Activated naive CD4-positive, alpha-beta T cell treated with anti-CD3 and anti-CD28 coated beads, Interleukin-2, amount 50 U/mL, for 24 hours (primary cell): ENCODE results near the gene ABCA5.
"Not testable (repeated sequence)": the region's sequence is repeated elsewhere in the genome, so short reads cannot be mapped to it uniquely, and the experiment has no call there.

Source experiments
- H3K27ac Mint-ChIP-seq: one replicate; pipeline ENCODE4 v1.8.0; 2021; ENCODE audit warnings: mild to moderate bottlenecking, mixed read lengths
- H3K27me3 Mint-ChIP-seq: one replicate; pipeline ENCODE4 v1.8.0; 2021; ENCODE audit warnings: mixed read lengths
- H3K36me3 Mint-ChIP-seq: one replicate; pipeline ENCODE4 v1.8.0; 2021; ENCODE audit warnings: mixed read lengths
- H3K4me1 Mint-ChIP-seq: one replicate; pipeline ENCODE4 v1.8.0; 2021; ENCODE audit warnings: mixed read lengths
- H3K4me3 Mint-ChIP-seq: one replicate; pipeline ENCODE4 v1.8.0; 2021; ENCODE audit warnings: mild to moderate bottlenecking, mixed read lengths
- H3K9me3 Mint-ChIP-seq: one replicate; pipeline ENCODE4 v1.8.0; 2021; ENCODE audit warnings: mixed read lengths

The ABCA5 gene

DNA sequence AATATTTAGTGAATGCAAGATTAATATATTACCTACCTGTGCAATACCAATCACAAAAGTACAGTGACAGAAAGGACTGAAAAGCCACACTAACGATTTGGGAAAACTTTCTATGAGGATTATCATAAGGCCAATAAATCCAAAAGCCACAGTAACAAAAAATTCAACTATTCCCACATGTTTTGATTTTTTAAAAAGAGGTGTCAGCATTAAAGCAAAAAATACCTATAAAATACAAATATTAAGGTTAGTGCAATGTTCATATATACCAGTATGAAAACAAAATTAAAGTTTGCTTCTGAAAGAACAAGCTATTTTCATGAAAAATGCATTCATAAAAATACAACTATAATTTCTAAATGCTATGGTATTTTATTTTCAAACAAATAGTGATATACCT, 24.3 kb downstream of the ABCA5 start:
- Mint-ChIP-seq H3K4me3 (no peak overlapping the region), H3K27me3 (no peaks in the 10 kb centered on the region), H3K9me3 (no peaks in the 10 kb centered on the region), H3K27ac (no peak overlapping the region), H3K36me3 (peaks cover 13% of the 10 kb centered on the region), H3K4me1 (no peaks in the 10 kb centered on the region)

DNA sequence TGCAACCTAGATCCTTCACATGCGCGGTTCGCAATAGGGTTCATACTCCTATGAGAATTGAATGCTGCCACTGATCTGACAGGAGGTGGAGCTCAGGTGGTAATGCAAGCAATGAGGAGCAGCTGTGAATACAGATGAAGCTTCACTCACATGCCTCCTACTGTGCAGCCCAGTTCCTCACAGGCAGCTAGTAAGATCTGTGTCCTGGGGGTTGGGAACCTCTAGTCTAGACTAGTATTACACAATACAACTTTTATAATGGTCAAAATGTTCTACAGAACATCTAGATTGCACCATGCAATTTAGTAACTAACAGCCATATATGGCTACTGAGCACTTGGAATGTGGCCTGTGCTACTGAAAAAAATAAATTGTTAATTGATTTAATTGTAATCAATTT, 26.7 kb downstream of the ABCA5 start:
- H3K27me3 Mint-ChIP-seq: no peaks in the 10 kb centered on the region
- no peak overlapping the region for H3K27ac Mint-ChIP-seq
- H3K4me1 Mint-ChIP-seq: no peaks in the 10 kb centered on the region
- no peak overlapping the region for H3K4me3 Mint-ChIP-seq
- peaks cover 15% of the 10 kb centered on the region for H3K36me3 Mint-ChIP-seq
- no peaks in the 10 kb centered on the region for H3K9me3 Mint-ChIP-seq

DNA sequence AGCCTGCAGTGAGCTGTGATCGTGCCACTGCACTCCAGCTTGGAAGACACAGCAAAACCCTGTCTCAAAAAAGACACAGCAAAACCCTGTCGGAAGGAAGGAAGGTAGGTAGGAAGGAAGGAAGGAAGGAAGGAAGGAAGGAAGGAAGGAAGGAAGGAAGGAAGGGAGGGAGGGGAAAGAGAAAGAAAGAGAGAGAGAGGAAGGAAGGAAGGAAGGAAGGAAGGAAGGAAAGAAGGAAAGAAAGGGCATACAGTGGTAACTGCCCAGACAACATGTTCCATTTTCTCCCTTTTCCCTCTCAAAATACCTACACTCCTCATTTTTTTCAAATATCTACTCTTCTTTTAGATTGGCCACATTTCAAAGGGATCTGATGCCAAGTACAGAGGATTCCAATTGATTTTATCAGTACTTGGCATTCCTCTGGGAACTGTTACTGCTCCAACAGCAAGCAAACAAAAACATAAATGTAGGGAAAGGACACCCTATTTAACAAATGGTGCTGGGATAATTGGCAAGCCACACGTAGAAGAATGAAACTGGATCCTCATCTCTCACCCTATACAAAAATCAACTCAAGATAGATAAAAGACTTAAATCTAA, 28.7 kb downstream of the ABCA5 start:
- Mint-ChIP-seq H3K36me3 (peaks cover 18% of the 10 kb centered on the region), H3K27ac (peak overlapping the region; percentile 30)
- H3K27me3 Mint-ChIP-seq, H3K4me1 Mint-ChIP-seq, H3K4me3 Mint-ChIP-seq, H3K9me3 Mint-ChIP-seq: not testable (repeated sequence)

DNA sequence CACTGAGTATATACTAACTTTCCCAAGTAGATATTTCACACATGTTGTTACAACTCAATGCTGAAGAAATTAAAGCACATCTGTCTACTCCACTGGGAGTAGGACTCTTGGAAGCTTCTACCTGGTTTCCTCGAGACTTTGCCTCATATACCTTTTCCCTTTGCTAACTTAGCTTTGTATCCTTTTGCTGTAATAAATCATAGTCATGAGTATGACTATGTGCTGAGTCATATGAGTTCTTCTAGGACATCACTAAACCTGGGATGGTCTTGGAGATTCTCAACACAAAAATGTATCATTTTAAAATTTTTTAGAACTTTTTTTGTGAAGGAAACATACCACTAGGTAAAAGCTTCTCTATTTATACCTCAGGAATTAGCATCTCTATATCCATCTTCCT, 39.8 kb downstream of the ABCA5 start:
- no peak overlapping the region for H3K27ac Mint-ChIP-seq
- no peaks in the 10 kb centered on the region for H3K9me3 Mint-ChIP-seq
- no peak overlapping the region for H3K4me3 Mint-ChIP-seq
- no peaks in the 10 kb centered on the region for H3K4me1 Mint-ChIP-seq
- H3K27me3 Mint-ChIP-seq: no peaks in the 10 kb centered on the region
- H3K36me3 Mint-ChIP-seq: peaks cover 32% of the 10 kb centered on the region

DNA sequence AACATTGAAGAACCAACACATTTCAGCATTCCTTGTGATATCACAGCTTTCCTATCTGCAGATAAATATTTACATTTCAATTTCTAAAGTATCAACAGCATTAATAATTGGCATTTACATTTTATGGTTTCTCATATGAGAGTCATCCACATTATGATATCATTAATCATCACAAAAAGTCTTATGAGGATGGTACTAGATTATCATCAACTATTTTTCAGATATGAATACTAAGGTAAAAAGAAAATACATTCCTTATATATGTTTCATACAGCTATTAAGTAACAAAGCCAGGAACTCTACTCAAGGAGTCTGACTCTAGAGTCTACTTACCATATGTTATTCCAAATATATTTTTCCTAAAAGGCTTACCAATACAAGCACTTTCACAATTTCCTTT, 40.7 kb downstream of the ABCA5 start:
- Mint-ChIP-seq H3K4me1 (no peaks in the 10 kb centered on the region), H3K27me3 (no peaks in the 10 kb centered on the region), H3K9me3 (no peaks in the 10 kb centered on the region), H3K27ac (no peak overlapping the region), H3K36me3 (peaks cover 35% of the 10 kb centered on the region), H3K4me3 (no peak overlapping the region)

DNA sequence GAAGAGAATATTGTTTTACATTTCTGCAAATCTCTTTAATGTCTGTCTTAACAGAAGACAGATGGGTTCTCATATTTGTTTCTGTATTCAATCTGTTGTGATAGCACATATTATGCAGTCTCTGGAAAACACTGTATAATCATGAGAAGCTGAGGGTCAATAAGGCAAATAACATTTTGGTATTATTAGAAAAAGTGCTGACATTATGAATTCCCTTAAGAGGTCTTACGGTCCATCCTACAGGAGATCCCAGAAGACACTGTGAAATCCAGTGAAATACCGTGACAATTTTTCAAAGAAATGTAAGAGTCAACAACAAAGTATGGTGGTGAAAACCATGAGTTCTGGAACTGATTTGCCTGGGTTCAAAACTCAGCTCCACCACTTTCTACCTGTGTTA, 42.3 kb downstream of the ABCA5 start:
- H3K27ac Mint-ChIP-seq: no peak overlapping the region
- no peaks in the 10 kb centered on the region for H3K4me1 Mint-ChIP-seq
- no peaks in the 10 kb centered on the region for H3K9me3 Mint-ChIP-seq
- peaks cover 37% of the 10 kb centered on the region for H3K36me3 Mint-ChIP-seq
- no peaks in the 10 kb centered on the region for H3K27me3 Mint-ChIP-seq
- H3K4me3 Mint-ChIP-seq: no peak overlapping the region

DNA sequence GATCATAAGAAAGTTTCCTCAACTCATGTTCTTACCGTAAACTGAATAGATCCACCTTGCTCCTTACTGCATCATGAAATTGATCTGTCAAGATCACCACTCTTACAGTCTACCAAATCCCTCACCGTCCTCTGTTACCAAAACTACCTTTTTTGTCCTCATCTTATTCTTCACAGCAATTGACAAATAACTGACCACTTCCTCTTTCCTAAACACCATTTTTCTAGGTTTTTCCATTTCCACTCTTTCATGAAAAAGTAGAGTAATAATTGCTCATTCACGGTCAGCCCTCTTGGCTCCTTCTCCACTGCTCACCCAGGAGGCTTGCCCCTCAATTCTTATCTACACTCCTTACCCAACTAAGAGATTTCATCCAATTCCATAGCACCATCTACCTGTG, 44.9 kb downstream of the ABCA5 start:
- peaks cover 36% of the 10 kb centered on the region for H3K36me3 Mint-ChIP-seq

DNA sequence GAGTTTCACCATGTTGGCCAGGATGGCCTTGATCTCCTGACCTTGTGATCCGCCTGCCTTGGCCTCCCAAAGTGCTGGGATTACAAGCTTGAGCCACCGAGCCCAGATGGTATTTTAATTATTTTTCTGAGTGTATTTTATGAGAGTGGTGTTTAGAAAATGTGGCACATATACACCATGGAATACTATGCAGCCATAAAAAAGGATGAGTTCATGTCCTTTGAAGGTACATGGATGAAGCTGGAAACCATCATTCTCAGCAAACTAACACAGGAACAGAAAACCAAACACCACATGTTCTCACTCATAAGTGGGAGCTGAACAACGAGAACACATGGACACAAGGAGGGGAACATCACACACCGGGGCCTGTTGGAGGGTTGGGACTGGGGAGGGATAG, 50.7 kb downstream of the ABCA5 start:
- H3K27ac Mint-ChIP-seq, H3K27me3 Mint-ChIP-seq, H3K4me1 Mint-ChIP-seq, H3K9me3 Mint-ChIP-seq, H3K4me3 Mint-ChIP-seq: not testable (repeated sequence)
- H3K36me3 Mint-ChIP-seq: peaks cover 26% of the 10 kb centered on the region

More for the DNA sequence above, 44.9 kb downstream of the ABCA5 start:
- Mint-ChIP-seq H3K27ac (peak overlapping the region; percentile 5), H3K4me1 (no peaks in the 10 kb centered on the region), H3K9me3 (no peaks in the 10 kb centered on the region), H3K27me3 (no peaks in the 10 kb centered on the region), H3K4me3 (no peak overlapping the region)

DNA sequence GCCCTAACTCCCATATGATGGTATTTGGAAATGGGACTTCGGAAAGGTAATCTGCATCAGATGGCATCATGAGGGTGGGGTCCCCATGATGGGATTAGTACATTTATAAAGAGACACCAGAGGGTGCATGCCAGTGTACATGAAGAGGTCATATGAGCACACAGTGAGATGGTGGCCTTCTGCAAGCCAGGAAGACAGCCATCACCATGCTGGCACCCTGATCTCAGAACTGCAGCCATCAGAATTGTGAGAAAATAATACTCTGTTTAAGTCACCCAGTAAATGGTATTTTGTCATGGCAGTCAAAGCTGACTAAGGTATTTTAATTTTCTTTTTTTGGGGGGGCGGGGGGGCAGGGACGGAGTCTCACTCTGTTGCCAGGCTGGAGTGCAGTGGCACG, 51.2 kb downstream of the ABCA5 start:
- no peaks in the 10 kb centered on the region for H3K27me3 Mint-ChIP-seq
- no peaks in the 10 kb centered on the region for H3K4me1 Mint-ChIP-seq
- peaks cover 25% of the 10 kb centered on the region for H3K36me3 Mint-ChIP-seq
- no peaks in the 10 kb centered on the region for H3K9me3 Mint-ChIP-seq
- no peak overlapping the region for H3K4me3 Mint-ChIP-seq
- no peak overlapping the region for H3K27ac Mint-ChIP-seq

DNA sequence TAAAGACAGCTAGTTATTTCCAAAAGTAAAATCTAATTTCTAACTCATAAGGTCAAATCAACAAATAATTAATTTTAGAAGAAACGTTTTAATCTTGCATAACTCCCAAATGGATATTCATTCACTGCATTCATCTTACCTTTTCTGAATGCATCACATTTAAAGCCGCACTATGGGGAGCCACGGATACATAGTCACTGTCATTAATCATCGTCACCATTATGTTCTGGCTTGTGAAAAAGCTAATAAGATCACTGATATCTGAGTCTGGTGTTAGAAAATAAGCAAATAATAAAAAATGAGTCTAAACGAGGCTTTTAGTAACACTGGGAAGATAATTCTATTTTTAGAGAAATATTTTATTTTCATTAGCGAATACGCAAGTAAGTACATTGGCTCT, 55.9 kb downstream of the ABCA5 start:
- Mint-ChIP-seq H3K27me3 (no peaks in the 10 kb centered on the region), H3K4me1 (no peaks in the 10 kb centered on the region), H3K4me3 (no peak overlapping the region), H3K9me3 (no peaks in the 10 kb centered on the region), H3K27ac (no peak overlapping the region), H3K36me3 (peaks cover 16% of the 10 kb centered on the region)

DNA sequence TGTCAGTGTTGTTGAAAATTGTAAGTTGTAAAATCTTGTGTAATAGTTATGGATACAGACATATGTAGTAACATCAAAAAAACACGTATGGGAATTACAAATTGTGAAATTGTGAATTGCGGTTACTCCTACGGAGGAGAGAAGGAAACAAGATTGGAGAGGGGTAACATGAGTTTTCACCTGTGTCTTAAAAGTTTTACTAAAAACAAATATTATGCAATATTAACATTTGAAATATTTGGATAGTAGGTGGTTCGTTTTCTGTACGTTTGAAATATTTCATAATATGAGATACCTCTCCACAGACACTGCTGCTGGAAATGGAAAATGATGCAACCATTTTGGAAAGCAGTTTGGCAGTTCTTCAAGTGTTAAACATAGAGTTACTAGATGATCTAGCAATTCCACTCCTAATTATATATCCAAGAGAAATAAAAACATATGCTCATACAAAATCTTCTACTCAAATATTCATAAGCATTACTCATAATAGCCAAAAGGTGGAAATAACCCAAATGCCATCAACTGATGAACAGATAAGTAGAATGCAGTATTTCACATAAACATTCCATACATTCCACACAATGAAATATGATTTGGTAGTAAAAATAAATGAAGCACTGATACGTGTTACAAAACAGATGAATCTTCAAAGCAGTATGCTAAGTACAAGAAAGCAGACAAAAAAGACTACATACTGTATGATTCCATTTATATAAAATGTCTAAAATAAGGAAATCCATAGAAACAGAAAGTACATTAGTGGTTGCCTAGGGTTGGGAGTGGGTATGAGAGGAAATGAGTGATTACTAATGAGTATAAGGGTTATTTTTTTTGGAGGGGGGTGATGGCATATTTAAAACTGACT, 57.6 kb downstream of the ABCA5 start:
- no peak overlapping the region for H3K27ac Mint-ChIP-seq
- H3K4me3 Mint-ChIP-seq: no peak overlapping the region
- H3K4me1 Mint-ChIP-seq: no peaks in the 10 kb centered on the region

DNA sequence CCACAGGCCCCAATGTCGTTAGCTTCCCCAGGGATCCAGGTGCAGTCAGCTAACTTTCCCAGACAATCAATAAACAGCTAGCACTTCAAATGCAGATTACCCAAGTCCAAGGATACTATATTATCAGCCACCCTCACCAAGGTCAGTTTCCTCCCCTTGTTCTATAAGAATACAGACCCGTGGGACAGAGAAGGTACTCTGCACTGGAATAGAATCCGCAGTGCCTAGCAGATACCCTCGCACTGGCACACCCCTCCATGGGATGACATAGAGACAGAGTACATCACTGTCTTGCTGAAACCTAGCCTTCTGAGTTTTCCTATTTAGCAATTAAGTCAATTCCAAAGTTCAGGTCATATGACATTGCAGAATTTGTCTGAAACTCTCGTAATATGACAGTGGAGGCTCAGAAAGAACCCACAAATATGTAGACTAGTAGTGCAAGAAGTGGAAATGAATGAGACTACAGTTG, 58.4 kb downstream of the ABCA5 start:
- H3K4me3 Mint-ChIP-seq: no peak overlapping the region
- H3K36me3 Mint-ChIP-seq: peaks cover 20% of the 10 kb centered on the region
- no peaks in the 10 kb centered on the region for H3K9me3 Mint-ChIP-seq
- no peak overlapping the region for H3K27ac Mint-ChIP-seq
- no peaks in the 10 kb centered on the region for H3K4me1 Mint-ChIP-seq
- no peaks in the 10 kb centered on the region for H3K27me3 Mint-ChIP-seq

More for the DNA sequence above, 57.6 kb downstream of the ABCA5 start:
- Mint-ChIP-seq H3K27me3 (no peaks in the 10 kb centered on the region), H3K9me3 (no peaks in the 10 kb centered on the region), H3K36me3 (peaks cover 19% of the 10 kb centered on the region)

DNA sequence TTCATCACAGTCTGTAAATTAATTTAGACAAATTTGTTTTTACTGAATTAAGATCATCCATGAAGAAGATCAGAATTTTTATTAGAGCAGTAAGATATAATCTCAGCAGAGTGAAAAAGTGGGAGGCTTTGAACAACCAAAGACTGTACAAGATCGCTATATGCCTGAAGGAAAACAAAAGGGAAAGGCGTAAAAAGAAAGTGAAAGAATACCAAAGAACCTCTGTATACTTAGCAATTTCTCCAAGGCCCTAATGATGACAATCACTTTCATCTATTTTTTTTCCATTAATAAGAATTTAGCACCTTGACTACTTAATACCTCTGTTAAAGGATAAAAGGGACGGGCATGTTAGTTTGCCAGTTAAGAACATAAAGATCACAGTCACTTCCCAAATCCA, 59.7 kb downstream of the ABCA5 start:
- Mint-ChIP-seq H3K9me3 (no peaks in the 10 kb centered on the region), H3K4me3 (no peak overlapping the region), H3K4me1 (no peaks in the 10 kb centered on the region), H3K27ac (no peak overlapping the region), H3K36me3 (peaks cover 20% of the 10 kb centered on the region), H3K27me3 (no peaks in the 10 kb centered on the region)

DNA sequence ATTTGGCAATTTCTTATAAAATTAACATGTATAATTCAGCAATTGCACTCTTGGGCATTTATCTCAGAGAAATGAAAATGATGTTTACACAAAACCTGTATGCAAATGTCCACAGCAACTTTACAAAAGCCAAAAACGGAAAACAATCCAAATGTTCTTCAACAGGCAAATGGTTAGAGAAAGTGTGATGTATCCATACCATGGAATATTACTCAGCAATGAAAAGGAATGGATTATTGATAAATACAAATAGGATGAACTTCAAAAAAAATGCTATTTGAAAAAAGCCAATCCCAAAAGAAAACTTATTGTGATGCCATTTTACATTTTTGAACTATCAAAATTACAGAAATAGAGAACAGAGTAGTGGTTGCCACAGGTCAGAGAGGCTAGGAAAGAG, 61.1 kb downstream of the ABCA5 start:
- Mint-ChIP-seq H3K27me3 (no peaks in the 10 kb centered on the region), H3K9me3 (no peaks in the 10 kb centered on the region), H3K4me3 (no peak overlapping the region), H3K27ac (no peak overlapping the region), H3K4me1 (no peaks in the 10 kb centered on the region), H3K36me3 (peaks cover 20% of the 10 kb centered on the region)

DNA sequence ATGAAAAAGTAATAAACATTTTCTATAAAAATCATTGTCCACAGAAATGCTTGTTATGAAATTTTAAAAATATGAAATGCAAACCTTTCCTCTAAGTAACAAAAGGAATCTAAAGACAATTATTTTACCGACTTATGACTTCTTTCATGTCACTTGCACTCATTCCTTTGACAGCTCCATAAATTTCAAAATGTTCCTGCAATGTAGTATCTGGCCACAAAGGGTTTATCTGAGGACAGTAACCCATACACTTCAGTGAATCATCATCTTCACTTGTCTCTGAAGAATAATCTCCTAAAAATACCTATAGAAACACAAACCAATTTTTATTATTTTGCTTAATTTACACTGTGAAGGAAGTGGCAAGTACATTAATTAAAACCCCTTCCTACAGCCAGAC, 72.7 kb downstream of the ABCA5 start:
- H3K27me3 Mint-ChIP-seq: no peaks in the 10 kb centered on the region
- no peaks in the 10 kb centered on the region for H3K9me3 Mint-ChIP-seq
- peaks cover 9% of the 10 kb centered on the region for H3K36me3 Mint-ChIP-seq
- H3K4me3 Mint-ChIP-seq: no peak overlapping the region
- H3K27ac Mint-ChIP-seq: no peak overlapping the region
- H3K4me1 Mint-ChIP-seq: no peaks in the 10 kb centered on the region

DNA sequence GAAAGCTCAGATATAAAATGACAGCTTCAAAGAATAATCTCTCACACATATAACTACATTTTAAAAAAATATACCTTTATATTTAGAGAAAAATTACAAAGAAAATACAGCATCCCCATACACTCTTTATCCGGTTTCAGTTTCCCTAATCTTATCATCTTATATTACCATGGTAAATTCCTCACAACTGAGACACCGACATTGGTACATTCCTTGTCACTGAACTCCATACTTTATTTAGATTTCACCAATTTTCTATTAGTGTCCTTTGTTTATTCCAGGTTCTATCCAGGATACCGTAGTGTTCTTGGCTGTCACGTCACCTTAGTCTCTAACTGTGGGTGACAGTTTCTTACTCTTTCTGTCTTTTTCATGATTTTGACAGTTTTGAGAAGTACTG, 76.3 kb downstream of the ABCA5 start:
- no peaks in the 10 kb centered on the region for H3K9me3 Mint-ChIP-seq

More for the DNA sequence above, 76.3 kb downstream of the ABCA5 start:
- Mint-ChIP-seq H3K27me3 (no peaks in the 10 kb centered on the region), H3K36me3 (peaks cover 6% of the 10 kb centered on the region), H3K27ac (no peak overlapping the region), H3K4me1 (no peaks in the 10 kb centered on the region), H3K4me3 (no peak overlapping the region)
